DMS 273 treated with DMSO at 0.1 percent for 48 hours (cell line): ENCODE measurements around the gene CHCHD6.

Source experiments
- DNase-seq: peaks from one replicate; lab custom pipeline; 2025; lab: John Stamatoyannopoulos, UW

The CHCHD6 gene

GRCh38 chr3:126994661-126995245 lies 290.7 kb downstream of the CHCHD6 start:
- no peak for DNase-seq

GRCh38 chr3:126995254-126995780 lies 291.3 kb downstream of the CHCHD6 start:
- DNase-seq: no peak

- no peak for DNase-seq
These were observed 292.0 kb downstream of the CHCHD6 start for GRCh38 chr3:126995926-126996512.

- no peak for DNase-seq
These were observed 292.9 kb downstream of the CHCHD6 start for GRCh38 chr3:126996905-126997304.

- no peak for DNase-seq
These were observed 293.5 kb downstream of the CHCHD6 start for GRCh38 chr3:126997455-126998038.

- DNase-seq: no peak
These were observed 294.3 kb downstream of the CHCHD6 start for GRCh38 chr3:126998320-126998719.

GRCh38 chr3:126998728-126999127 lies 294.7 kb downstream of the CHCHD6 start:
- DNase-seq: no peak

- DNase-seq: no peak
These were observed 295.3 kb downstream of the CHCHD6 start for GRCh38 chr3:126999383-126999782.

- peak; percentile 58 for DNase-seq
These were observed 296.1 kb downstream of the CHCHD6 start for GRCh38 chr3:127000119-127000518.

- no peak for DNase-seq
These were observed 296.7 kb downstream of the CHCHD6 start for GRCh38 chr3:127000761-127001160.

GRCh38 chr3:127001486-127002194 lies 297.6 kb downstream of the CHCHD6 start:
- DNase-seq: no peak

GRCh38 chr3:127002195-127003174 lies 298.4 kb downstream of the CHCHD6 start:
- no peak for DNase-seq

- DNase-seq: no peak
These were observed 299.1 kb downstream of the CHCHD6 start for GRCh38 chr3:127003175-127003555.

GRCh38 chr3:127003601-127004280 lies 299.7 kb downstream of the CHCHD6 start:
- peak; percentile 69 for DNase-seq

- no peak for DNase-seq
These were observed 300.8 kb downstream of the CHCHD6 start for GRCh38 chr3:127004641-127005397.

- no peak for DNase-seq
These were observed 301.9 kb downstream of the CHCHD6 start for GRCh38 chr3:127005864-127006500.

GRCh38 chr3:127006781-127007436 lies 302.9 kb downstream of the CHCHD6 start:
- DNase-seq: no peak

- peak; percentile 48 for DNase-seq
These were observed 304.2 kb downstream of the CHCHD6 start for GRCh38 chr3:127008236-127008635.

- no peak for DNase-seq
These were observed 305.5 kb downstream of the CHCHD6 start for GRCh38 chr3:127009531-127009930.
